Fibroblast of skin of abdomen (primary cell): ENCODE data around the gene TMEM248.

Source experiments
- DNase-seq: peaks from one replicate; pipeline ENCODE4 v3.0.0-alpha.2; 2013

Gene TMEM248

DNA sequence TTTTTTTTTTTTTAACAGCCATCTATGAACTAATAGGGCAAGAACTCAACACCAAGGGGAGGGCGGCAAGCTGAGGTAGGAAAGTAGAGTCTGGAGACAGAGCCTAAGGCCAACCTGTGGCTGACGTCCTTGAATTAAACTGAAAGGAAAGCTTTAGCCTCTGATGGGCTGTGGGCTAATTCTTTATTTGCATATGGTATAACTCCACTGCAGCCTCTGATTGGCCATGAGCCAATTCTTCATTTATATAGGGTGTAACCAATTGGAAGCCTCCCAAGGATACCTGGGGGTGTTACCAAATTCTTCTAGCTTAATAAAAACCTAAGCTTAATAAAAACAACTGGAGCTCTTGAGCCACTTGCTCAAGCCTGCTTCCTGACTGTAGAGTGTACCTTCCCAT lies 85.9 kb downstream of the TMEM248 start:
- no peak for DNase-seq
